Mucosa of gallbladder (tissue), 1 donor: ENCODE measurements around the gene USE1. TPM values are rescaled to one million over a fixed set of nuclear protein-coding genes. Genes with fewer than 3 reads are reported as not detected.
"Not testable (repeated sequence)": the region's sequence is repeated elsewhere in the genome, so short reads cannot be mapped to it uniquely, and the experiment has no call there.

ENCODE experiments used
- DNase-seq: peaks from one replicate; pipeline ENCODE4 v3.0.0-alpha.2; 2020; ENCODE audit warnings: low spot score
- total RNA-seq: library from RNA; stranded (reverse); gene quantifications from one replicate; pipeline ENCODE4 v1.2.1, GENCODE V29; 2021
- donor health status: DM: no; HTN: no; CAD: no.

USE1 gene, protein sequence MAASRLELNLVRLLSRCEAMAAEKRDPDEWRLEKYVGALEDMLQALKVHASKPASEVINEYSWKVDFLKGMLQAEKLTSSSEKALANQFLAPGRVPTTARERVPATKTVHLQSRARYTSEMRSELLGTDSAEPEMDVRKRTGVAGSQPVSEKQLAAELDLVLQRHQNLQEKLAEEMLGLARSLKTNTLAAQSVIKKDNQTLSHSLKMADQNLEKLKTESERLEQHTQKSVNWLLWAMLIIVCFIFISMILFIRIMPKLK
- 28.0 TPM for total RNA-seq

DNA sequence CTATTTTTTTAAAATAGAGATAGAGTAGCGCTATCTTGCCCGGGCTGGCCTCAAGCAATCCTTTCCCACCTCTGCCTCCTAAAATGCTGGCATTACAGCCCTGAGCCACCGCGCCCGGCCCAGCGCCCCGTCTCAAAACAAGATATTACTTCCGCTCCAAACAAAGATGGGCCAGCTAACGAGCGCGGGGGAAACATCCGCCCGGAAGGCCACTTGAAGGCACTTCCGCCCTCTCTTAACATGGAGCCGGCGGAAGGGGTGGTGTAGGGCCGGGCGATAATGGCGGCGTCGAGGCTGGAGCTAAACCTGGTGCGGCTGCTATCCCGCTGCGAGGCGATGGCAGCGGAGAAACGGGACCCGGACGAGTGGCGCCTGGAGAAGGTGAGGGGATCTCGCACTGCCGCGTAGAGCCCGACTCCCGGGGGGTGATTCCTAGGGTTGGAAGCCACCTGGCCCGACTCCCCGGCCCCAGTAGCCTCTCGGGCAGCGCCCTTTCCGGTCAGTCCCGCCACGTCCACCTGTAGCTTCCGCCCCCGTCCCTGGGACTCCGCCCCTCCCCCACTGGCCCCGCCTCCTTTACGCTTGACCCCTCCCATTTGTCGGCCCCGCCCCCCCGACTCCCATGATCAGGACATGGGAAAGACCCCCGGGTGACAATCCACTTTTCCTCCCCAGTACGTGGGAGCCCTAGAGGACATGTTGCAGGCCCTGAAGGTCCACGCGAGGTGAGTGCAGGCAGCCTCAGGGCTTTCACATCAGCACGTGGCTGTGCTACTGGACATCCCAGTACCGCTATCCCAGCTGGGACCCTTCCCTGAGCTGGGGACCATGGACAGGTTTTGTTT is at the start of gene USE1:
Gene USE1, plus strand, starts transcription at position 231 of the 845 bp plus-strand sequence. Its CDS starts 49 bp downstream, at position 280.
- peak; percentile 92 for DNase-seq

DNA sequence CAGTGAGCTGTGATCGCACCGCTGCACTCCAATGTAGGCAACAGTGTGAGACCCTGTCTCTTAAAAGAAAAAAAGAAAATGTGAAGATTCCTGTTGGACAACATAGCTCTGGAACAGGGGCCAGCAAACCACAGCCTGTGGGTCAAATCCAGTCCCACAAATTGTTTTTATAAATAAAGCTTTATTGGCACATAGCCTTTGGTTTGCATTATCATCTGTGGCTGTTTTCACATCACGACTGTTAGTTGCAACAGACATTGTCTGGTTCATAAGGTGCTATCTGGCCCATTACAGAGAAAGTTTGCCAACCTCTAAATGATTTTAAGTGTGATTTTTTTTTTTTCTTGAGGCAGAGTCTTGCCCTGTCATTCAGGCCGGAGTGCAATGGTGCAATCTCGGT is 49.4 kb upstream of the USE1 start:
- no peak for DNase-seq

DNA sequence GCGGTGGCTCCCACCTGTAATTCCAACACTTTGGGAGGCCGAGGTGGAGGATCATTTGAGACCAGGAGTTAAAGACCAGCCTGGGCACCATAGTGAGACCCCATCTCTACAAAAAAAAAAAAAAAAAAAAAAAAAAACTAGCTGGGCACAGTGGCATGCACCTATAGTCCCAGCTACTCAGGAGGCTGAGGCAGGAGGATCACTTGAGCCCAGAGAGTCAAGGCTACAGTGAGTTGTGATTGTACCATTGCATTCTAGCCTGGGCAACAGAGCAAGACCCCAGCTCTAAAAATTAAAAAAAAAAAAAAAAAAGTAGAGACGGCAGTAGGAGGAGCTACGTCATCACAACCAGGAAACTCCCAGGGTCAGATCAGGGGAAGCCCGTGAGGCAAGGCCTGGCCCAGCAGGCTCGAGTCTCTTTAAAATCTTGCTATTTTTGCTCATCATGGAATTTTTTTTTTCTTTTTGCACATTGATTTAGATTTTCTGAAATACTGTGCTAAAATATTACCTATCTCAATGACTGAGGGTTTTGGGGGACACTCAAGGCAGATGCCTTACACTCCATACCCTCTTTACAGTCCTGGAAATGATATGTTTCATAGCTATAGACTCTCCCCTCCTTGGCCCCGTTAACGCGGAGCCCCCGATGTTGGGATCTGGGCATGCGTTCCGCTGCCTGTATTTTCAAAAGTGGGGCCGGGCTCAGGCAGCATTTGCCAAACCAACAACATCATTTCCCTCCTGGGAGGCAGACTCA is 44.4 kb upstream of the USE1 start:
- no peak for DNase-seq

DNA sequence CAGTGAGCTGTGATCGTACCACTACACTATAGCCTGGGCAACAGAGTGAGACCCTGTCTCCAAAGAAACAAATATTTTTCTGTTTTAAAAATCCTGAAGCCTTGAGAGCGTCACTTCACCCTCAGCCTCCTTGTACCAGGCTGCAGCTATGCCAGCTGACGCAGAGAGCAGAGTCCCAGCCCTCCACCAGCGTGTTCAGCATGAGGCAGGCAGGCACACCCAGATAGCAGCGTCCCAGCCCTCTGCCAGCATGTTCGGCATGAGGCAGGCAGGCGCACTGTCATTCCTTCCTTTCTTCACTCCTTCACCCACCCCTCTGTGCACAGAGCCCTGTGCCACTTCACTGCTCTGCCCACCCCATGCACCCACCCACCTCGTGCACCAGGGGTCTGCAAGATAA is 43.3 kb upstream of the USE1 start:
- no peak for DNase-seq

DNA sequence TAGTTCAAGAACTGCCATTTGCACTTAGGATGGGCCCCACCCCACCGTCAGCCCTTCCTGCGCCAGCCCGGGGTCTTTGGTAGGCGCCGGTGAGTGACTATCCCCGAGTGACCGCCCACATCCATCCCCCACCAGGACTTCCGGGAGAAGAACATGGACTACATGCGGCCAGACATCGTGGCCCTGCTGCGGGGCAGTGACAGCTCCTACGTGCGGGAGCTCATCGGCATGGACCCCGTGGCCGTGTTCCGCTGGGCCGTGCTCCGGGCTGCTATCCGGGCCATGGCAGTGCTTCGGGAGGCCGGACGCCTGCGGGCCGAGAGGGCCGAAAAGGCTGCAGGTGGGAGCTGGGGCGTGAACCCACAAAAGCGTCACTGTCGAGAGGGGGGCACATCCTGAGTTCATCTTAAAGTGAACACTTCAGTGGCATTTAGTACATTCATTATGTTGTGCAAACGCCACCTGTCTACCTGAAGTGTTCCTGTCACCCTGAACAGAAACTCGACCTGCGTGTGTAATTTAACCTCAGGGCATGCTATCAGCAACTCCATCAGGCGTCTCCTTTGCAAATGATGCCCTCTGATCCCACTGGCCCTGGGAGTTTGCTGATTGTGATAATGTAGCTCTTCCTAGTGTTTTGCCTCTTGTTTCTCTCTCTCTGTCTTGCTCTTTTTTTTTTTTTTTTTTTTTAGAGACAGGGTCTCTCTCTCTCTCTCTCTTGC is 42.4 kb upstream of the USE1 start:
- no peak for DNase-seq

DNA sequence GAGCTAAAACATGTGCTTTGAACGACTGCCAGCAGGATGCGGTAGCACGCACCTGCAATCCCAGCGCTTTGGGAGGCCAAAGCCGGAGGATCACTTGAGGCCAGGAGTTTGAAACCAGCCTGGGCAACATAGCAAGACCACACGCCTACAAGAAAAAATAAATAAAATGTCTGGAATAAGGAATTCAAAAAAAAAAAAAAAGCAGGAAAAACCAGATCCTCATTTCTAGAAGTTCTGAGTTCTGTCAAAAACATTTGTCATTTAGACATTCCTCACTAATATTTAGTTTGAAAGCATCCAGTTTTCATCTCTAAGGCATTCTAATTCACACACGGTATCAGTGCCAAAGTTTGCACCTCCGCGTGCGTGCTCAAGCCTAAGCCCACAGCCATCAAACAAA is 36.9 kb upstream of the USE1 start:
- DNase-seq, result no peak

DNA sequence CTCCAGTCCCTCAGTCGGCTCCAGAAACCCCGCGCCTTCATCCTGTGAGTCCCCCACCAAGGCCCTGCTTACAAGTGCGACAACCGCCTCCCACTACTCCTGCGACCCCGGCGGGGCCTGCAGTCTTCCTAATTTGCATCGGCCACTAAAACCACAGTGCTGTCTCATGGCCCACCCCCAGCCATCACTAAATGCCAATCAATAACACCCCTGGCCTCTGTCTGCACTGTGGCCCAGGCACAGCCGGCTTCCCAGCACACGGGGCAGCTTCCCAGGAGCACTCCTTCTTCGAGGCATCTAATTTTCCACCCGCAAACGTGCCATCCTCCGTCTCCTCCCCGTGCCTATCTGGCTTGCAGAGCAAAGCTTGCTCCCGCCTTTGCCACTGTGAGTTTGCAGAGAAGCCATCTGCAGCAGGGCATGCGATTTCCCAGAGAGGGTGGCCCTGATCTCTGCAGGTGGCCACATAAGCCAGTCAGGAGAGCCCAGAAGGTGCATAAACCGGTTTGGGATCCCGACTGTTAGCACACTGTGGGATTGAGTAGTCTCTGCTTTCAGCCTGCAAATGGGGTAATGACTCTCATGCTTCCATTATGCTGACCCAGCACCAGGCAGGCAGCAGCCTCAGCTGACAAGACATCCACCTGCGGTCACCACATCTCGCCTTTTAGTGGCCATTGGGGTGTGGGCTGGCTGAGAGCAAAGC is 34.0 kb upstream of the USE1 start:
- DNase-seq, result no peak

DNA sequence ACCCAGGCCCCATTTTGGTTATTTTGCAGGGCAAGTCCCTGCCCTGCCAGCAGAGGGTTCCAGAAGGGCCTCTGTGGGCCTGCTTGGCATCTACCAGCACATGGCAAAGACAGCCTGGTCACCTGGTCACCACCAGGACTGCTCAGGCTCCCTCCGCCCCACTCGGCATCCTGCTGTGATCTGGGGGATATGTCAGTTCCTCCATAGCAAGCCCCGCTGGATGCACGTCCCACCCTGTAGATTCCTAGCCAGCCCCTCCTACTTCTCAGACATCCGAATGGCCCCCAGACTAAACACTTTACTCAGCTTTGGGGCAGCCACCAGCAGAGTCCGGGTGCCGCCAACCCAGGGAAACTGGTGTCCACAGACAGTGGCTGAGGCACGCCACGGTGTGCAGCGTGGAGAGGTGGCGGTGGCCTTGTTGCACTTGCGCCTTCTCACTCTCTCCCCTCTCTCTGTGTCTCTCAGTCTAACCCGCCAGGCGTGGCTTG is 31.8 kb upstream of the USE1 start:
- DNase-seq, result no peak

DNA sequence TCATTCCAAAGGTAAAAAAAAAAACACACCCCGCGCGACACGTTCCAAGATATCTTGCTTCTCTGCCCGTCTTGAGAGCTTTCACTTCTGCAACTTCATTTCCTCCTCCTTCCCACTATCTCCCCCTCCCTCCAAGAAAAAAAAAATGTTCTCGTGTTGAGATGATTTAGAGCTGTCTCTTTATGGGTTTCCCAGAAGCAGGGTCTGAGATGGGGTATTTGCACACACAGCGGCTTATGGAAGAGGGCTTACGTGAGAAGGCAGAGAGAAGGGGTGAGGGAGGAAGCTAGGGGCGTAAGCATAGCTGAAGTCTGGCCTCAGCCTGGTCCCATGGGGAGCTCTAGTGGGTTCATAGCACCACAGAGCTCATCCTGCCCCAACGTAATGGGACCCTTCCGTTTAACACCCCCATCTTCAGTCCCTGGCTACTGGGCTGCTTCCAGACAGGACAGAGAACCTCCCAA is 31.3 kb upstream of the USE1 start:
- no peak for DNase-seq

DNA sequence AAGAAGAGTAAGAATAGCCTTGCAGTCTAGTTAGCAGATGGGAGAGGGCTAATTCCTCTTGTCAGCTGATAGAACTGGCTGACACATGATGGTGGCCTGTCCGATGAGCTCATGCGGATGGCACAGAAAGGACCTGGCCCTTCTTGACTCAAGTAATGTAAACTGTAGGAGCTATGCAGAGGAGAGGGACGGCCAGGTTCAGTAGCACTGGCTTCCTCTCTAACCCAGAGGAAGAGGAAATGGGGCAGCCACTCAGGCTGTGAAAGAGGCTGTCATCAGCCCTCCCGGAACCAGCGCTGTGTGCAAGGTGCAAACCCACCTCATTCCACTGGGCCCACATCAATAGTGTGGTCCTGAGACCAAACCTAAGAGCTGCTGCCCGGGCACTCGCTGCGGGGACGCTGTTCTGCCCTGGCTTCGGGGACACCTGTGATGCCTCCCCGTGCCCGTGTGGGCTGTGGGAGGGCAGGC is 30.8 kb upstream of the USE1 start:
- DNase-seq, result no peak

DNA sequence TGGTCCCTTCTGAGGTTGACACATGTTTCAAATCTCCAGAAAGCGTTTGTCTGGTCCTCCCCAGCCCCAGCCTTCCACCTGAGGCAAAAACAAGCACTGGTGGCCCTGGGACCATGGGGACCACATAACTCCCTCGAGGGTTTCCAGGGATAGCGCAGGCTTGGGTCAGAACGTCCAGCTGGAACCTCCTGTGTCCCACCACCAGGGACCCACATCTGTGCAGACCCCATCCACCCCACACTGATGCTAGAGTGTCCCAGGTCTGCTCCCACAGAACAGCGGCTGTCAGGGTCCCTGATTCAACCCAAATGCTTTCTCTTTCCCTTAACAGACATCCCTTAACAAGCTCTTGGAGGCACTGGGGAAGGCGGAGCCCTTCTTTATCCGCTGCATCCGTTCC is 29.6 kb upstream of the USE1 start:
- no peak for DNase-seq

DNA sequence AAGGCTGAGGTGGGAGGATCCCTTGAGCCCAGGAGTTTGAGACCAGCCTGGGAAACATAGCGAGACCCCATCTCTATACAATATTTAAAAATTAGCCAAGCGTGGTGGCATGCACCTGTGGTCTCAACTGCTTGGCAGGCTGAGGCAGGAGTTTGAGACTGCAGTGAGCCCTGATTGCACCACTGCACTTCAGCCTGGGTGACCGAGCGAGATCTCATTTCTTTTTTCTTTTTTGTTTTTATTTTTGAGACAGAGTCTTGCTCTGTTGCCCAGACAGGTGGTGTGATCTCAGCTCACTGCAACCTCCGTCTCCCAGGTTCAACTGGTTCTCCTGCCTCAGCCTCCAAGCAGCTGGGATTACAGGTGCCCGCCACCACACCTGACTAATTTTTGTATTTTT is 23.4 kb upstream of the USE1 start:
- not testable (repeated sequence) for DNase-seq

DNA sequence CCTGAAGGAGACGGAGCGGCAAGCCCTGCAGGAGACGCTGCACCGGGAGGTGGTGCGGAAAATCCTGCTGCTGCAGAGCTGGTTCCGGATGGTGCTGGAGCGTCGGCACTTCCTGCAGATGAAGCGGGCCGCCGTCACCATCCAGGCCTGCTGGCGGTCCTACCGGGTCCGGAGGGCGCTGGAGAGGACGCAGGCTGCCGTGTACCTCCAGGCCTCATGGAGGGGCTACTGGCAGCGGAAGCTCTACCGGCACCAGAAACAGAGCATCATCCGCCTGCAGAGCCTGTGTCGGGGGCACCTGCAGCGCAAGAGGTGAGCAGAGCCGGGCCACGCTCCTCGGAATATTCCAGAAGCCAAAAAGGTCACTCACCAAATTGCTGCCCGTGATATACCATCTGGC is 22.4 kb upstream of the USE1 start:
- DNase-seq, result no peak

DNA sequence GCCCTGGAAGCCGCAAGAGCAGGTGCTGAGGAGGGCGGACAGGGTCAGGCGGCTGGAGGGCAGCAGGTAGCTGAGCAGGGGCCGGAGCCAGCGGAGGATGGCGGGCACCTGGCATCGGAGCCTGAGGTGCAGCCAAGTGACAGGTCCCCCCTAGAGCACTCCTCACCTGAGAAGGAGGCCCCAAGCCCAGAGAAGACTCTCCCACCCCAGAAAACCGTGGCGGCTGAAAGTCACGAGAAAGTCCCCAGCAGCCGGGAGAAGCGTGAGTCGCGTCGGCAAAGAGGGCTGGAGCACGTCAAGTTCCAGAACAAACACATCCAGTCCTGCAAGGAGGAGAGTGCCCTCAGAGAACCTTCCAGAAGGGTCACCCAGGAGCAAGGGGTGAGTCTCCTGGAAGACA is 20.5 kb upstream of the USE1 start:
- no peak for DNase-seq

DNA sequence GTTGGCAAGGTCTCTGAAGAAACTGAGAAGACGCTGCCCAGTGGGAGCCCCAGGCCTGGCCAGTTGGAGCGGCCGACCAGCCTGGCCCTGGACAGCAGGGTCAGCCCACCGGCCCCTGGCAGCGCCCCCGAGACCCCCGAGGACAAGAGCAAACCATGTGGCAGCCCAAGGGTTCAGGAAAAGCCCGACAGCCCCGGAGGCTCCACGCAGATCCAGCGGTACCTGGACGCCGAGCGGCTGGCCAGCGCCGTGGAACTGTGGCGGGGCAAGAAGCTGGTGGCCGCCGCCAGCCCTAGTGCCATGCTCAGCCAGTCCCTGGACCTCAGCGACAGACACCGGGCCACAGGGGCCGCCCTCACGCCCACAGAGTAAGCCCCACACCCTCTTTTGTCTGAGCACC is 20.1 kb upstream of the USE1 start:
- no peak for DNase-seq

DNA sequence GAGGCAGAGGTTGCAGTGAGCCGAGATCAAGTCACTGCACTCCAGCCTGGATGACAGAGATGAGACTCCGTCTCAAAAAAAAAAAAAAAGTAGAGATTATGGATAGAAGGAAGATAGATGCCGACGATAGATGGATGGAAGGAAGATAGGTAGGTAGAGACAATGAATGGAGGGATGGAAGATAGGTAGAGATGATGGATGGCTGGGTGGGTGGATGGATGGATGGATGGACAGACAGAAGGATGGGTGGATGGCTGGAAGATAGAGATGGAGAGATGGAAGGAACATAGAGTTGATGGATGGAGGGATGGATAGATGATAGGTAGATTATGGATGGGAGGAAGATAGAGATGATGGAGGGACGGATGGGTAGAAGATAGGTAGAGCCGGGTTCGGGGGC is 18.5 kb upstream of the USE1 start:
- DNase-seq, result no peak

DNA sequence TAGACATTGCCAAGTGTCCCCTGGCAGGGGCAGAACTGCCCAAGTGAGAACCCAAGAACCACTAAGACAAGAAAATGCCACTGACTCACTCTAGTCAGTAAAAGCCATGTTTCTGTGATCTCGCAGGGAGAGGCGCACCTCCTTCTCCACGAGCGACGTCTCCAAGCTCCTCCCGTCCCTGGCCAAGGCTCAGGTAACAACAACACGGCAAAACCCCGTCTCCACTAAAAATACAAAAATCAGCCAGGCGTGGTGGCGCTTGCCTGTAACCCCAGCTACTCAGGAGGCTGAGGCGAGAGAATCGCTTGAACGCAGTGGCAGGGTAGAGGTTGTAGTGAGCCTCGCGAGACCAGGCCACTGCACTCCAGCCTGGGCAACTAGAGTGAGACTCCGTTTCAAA is 17.5 kb upstream of the USE1 start:
- no peak for DNase-seq

DNA sequence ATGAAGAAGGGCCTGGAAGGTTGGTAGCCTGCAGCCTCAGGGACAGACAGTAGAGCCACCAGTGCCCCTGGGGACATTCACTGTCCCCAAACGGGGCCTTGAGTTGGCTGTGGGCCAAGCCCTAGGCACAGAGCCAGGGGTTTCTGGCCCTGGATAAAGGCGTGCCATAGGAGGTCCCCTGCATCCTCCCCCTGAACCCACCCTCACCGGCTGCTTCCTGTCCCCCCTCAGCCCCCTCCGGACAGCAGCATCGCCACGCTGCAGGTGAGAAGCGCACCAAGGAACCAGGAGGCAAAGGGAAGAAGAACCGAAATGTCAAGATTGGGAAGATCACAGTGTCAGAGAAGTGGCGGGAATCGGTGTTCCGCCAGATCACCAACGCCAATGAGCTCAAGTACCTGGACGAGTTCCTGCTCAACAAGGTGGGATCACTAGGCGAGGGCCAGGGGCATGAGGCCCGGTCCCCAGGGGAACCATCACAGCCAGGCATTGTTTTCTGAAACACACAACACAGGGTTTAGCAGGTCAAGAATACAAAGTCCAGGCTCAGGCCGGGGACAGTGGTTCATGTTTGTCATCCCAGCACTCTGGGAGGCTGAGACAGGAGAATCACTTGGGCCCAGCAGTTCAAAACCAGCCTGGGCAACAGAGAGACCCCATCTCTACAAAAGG is 14.6 kb upstream of the USE1 start:
- DNase-seq, result no peak

DNA sequence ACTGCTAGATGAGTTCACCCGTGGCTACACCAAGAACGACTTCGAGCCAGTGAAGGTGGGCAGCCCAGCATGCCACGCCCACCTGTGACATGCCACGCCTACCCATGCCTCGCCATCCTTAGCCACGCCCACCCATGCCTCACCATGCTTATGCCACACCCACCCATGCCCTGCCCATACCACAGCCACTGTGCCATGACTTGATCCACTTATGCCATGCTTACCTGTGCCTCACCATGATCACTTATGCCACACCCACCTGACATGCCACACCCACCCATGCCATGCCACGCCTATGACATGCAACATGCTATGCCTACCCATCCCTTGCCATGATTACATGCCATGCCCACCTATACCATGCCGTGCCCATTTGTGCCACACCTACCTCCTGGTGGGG is 12.9 kb upstream of the USE1 start:
- no peak for DNase-seq

DNA sequence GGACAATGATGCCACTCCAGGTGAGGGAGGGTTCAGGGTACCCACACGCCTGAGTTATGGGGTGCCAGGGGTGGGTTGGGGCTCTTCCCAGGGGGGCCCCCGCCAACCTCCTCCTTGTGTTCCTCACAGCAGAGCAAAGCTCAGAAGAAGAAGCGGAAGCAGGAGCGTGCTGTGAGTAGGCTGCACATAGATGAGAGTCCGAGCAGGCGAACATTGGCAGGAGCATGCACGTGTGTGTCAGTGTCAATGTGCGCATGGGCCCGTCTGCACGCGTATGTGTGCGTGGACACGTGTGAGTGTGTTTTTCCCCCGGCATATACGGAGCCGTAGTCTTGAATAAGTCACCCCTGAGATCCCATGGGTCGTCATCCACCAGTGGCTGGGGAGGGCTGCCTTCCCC is 12.4 kb upstream of the USE1 start:
- DNase-seq, result no peak
